Measurements from ENCODE around the gene CAMTA1. TPM values are rescaled to one million over a fixed set of nuclear protein-coding genes. Genes with fewer than 3 reads are reported as not detected.

CAMTA1 gene
- total and polyA plus RNA-seq, 9 of the 15 experiments (the other 6 are each of a cell fraction or from before 2014, with no cell fraction given): 43.9 to 161 (median 65.9) TPM

DNA sequence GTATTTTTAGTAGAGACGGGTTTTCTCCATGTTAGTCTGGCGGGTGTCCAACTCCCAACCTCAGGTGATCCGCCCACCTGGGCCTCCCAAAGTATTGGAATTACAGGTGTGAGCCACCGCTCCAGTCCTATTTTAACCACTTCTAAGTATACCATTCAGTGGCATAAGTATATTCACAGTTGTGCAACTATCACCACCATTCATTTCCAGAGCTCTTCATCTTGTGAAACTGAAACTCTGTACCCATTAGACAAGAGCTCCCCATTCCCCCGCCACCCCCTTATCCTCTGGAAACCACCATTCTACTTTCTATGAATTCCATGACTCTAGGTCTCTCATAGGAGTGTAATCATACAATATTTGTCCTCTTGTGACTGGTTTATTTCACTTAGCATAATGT, 40.2 kb upstream of the CAMTA1 start:
- Histone ChIP-seq H3K9me3 (replicated peaks; ENCODE audit: control insufficient read depth, insufficient read depth, low read depth, low read length) (no peaks in the 10 kb centered on the region), H4K20me1 (replicated peaks; ENCODE audit: control insufficient read depth, insufficient read depth, low read length) (no peaks in the 10 kb centered on the region), H3K27ac (ENCODE audit: extremely low read depth, low read depth, low read length) (no peak overlapping the region), H3K9me1 (ENCODE audit: control insufficient read depth, insufficient read depth, low read length) (no peaks in the 10 kb centered on the region), H3K9ac (ENCODE audit: insufficient read depth in 1 of 2, low read depth in 2 of 2, low read length in 2 of 2) (no peak overlapping the region), H3K4me1 (replicated peaks in 1 of 2; ENCODE audit: control insufficient read depth in 2 of 2, insufficient read depth in 2 of 2, low read length in 2 of 2) (peaks cover 9 to 10% of the 10 kb centered on the region in 2 experiments; a peak in 4 of 5 replicates), H3K4me3 (no peak overlapping the region), H2AFZ (ENCODE audit: low read depth, low read length) (no peak overlapping the region), H3K27me3 (ENCODE audit: control insufficient read depth in 2 of 2, insufficient read depth in 2 of 2, low read length in 2 of 2) (peaks cover 14 to 42% of the 10 kb centered on the region in 2 experiments), H3K36me3 (ENCODE audit: control insufficient read depth, insufficient read depth, low read length) (no peaks in the 10 kb centered on the region), H3K4me2 (ENCODE audit: insufficient read depth, low read length) (no peak overlapping the region), H3K79me2 (ENCODE audit: control insufficient read depth, insufficient read depth, low read length) (no peaks in the 10 kb centered on the region)
- in situ Hi-C loops (cut with MboI): no loop called here
- intact Hi-C loops (cut with micrococcal nuclease): no loop called here
- CTCF ChIA-PET (ENCODE audit: low intra/inter-chr PET ratio): interaction anchor here (0.6 kb wide), 1 partner anchor 118 kb away, joined by 4 read pairs; no protein-coding TSS in a partner anchor
- WGBS (ENCODE audit: insufficient coverage, low coverage, missing lambda C conversion rate): 36% methylated on average over 5 of the region's 5 CpGs
- no peak for ATAC-seq
- no TSS peak for BruUV-seq (replicated peaks)
- no peak for DNase-seq (ENCODE audit: extremely low read depth in 1 of 4, low spot score in 3 of 4)
- no peak for FAIRE-seq
- POLR2A ChIA-PET: interaction anchor here (0.7 to 1.0 kb wide), 2 partner anchors 264 to 324 kb away, joined by 3 to 4 read pairs; no protein-coding TSS in a partner anchor
- TF ChIP-seq, protein P1, sequence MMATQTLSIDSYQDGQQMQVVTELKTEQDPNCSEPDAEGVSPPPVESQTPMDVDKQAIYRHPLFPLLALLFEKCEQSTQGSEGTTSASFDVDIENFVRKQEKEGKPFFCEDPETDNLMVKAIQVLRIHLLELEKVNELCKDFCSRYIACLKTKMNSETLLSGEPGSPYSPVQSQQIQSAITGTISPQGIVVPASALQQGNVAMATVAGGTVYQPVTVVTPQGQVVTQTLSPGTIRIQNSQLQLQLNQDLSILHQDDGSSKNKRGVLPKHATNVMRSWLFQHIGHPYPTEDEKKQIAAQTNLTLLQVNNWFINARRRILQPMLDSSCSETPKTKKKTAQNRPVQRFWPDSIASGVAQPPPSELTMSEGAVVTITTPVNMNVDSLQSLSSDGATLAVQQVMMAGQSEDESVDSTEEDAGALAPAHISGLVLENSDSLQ (IDR thresholded peaks at IDR 0.05): no peak
- TF ChIP-seq MTF1 (CRISPR knock-in tag; IDR thresholded peaks at IDR 0.05; ENCODE audit: borderline replicate concordance) (no peak), CBX1 (IDR thresholded peaks at IDR 0.05; ENCODE audit: low read depth) (no peak), EHMT2 (IDR thresholded peaks at IDR 0.05) (no peak), HIVEP1 (CRISPR knock-in tag; IDR thresholded peaks at IDR 0.05) (no peak), POLR2H (tag; IDR thresholded peaks at IDR 0.05; ENCODE audit: low read depth) (no peak), ZNF324 (CRISPR knock-in tag; IDR thresholded peaks at IDR 0.05) (no peak), RFX1 (IDR thresholded peaks at IDR 0.05) (no peak), NEUROD1 (IDR thresholded peaks at IDR 0.05; ENCODE audit: borderline replicate concordance, low read depth, low read length, partially characterized antibody) (no peak), ZKSCAN1 (IDR thresholded peaks at IDR 0.05; ENCODE audit: low read depth, low read length) (no peak), HDAC8 (tag; IDR thresholded peaks at IDR 0.05) (no peak), ZNF717 (CRISPR knock-in tag; IDR thresholded peaks at IDR 0.05) (no peak), RBM39 (optimal IDR thresholded peaks at IDR 0.05; ENCODE audit: low read depth, low read length) (no peak)
- TF ChIP-seq, protein P2, sequence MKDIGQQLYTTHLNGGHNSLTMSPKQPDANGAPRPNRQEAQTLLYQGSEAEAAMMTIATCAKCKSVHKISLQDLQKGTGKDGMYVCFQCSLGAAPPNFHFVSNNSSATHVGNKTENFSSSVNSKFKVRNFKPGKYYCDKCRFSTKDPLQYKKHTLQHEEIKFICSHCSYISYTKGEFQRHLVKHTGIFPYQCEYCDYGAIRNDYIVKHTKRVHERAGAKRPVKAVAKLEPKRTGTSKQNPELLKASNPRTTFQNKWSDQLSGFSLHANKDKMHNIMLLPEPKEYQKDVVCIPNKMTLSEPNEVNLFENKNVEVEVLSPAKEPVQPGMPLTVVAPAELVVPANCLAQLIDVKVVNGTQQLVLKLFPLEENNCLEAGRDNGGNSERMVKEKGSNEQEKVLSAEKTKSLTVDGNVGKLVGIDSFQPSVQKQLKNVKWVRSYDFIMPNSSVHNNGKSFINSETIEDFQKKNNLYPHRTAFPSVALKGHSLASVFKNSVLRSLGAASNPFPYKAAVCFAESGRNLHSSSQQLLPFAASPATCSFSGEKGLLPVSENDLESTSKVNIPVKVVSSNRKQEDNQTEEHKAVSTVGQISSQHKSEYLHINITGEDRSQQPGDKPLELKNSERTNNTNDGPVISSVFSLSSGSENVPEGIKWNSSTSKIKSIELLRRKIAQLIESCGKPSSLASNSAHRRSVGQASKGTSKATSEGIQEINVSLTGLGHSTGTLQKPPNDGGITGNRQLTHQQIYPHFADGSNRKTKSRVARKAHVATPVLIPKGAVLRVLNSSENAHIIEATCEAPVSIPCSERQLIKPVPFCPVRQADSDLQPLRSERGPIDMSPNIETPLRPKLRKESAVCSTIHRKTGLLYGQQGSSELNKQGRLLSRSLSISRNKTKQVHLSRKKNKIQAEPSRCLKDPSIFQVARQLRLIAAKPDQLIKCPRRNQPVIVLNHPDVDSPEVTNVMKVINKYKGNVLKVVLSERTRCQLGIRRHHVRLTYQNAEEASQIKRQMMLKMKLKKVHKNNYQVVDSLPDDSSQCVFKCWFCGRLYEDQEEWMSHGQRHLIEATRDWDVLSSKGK (CRISPR knock-in tag; IDR thresholded peaks at IDR 0.05): no peak
- TF ChIP-seq, protein P3, sequence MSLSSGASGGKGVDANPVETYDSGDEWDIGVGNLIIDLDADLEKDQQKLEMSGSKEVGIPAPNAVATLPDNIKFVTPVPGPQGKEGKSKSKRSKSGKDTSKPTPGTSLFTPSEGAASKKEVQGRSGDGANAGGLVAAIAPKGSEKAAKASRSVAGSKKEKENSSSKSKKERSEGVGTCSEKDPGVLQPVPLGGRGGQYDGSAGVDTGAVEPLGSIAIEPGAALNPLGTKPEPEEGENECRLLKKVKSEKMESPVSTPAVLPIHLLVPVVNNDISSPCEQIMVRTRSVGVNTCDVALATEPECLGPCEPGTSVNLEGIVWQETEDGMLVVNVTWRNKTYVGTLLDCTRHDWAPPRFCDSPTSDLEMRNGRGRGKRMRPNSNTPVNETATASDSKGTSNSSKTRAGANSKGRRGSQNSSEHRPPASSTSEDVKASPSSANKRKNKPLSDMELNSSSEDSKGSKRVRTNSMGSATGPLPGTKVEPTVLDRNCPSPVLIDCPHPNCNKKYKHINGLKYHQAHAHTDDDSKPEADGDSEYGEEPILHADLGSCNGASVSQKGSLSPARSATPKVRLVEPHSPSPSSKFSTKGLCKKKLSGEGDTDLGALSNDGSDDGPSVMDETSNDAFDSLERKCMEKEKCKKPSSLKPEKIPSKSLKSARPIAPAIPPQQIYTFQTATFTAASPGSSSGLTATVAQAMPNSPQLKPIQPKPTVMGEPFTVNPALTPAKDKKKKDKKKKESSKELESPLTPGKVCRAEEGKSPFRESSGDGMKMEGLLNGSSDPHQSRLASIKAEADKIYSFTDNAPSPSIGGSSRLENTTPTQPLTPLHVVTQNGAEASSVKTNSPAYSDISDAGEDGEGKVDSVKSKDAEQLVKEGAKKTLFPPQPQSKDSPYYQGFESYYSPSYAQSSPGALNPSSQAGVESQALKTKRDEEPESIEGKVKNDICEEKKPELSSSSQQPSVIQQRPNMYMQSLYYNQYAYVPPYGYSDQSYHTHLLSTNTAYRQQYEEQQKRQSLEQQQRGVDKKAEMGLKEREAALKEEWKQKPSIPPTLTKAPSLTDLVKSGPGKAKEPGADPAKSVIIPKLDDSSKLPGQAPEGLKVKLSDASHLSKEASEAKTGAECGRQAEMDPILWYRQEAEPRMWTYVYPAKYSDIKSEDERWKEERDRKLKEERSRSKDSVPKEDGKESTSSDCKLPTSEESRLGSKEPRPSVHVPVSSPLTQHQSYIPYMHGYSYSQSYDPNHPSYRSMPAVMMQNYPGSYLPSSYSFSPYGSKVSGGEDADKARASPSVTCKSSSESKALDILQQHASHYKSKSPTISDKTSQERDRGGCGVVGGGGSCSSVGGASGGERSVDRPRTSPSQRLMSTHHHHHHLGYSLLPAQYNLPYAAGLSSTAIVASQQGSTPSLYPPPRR (CRISPR knock-in tag; IDR thresholded peaks at IDR 0.05; ENCODE audit: borderline replicate concordance): no peak
